ENCODE results near the gene MIF4GD.

DNA sequence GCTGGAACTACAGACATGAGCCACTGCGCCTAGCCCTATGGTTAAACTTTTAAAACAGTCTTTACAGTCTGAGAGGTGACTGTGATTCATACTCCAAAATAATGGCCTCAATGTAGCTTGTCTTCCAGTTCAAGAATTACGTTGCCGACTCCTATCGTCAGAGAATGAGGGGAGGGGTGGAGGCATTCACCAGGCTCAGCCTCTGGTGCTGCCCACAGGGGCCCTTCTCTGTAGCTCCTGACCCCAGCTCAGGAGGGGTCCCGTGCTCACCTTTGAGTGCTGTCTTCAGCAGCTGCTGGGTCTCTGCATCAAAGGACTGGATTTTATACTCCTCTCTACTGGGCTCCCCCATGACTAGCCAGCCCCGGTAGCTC lies 1.2 kb downstream of the MIF4GD start:
- TF ChIP-seq POLR2A (IDR thresholded peaks at IDR 0.05; ENCODE audit: low read length) (no peak), GATA1 (IDR thresholded peaks at IDR 0.05; ENCODE audit: low read depth, low read length) (no peak)
